Mesodermal cell (in vitro differentiated cells): ENCODE data around the gene TERT.

Experiments used
- H3K27ac ChIP-seq: 2 replicates; pipeline ENCODE4 v1.7.0; 2013; ENCODE audit warnings: mild to moderate bottlenecking, low read depth, low read length, moderate library complexity; ENCODE audit not compliant: severe bottlenecking
- H3K36me3 ChIP-seq: 2 replicates; pipeline ENCODE4 v1.7.1; 2013; ENCODE audit warnings: mild to moderate bottlenecking, low read length, moderate library complexity; ENCODE audit not compliant: control insufficient read depth, insufficient read depth
- H3K4me1 ChIP-seq: one replicate; pipeline ENCODE4 v1.7.1; 2013; ENCODE audit warnings: mild to moderate bottlenecking, low read length; ENCODE audit not compliant: insufficient read depth, control insufficient read depth, poor library complexity, severe bottlenecking
- H3K4me3 ChIP-seq: 2 replicates; pipeline ENCODE4 v1.7.0; 2013; ENCODE audit warnings: low read length, control low read depth, mild to moderate bottlenecking; ENCODE audit not compliant: insufficient read depth, poor library complexity, severe bottlenecking; ENCODE audit errors: extremely low read depth
- H3K9me3 ChIP-seq: 2 replicates; pipeline ENCODE4 v1.7.1; 2013; ENCODE audit warnings: mild to moderate bottlenecking, low read length, moderate library complexity; ENCODE audit not compliant: control insufficient read depth
- WGBS, 2 experiments: methylation state at CpG; one replicate each; pipeline ENCODE4 v1.1.5; 2013; ENCODE audit warnings: missing lambda C conversion rate in 2 of 2; ENCODE audit not compliant: insufficient coverage in 2 of 2; 5-methylcytosine and 5-hydroxymethylcytosine counted together

The TERT gene

DNA sequence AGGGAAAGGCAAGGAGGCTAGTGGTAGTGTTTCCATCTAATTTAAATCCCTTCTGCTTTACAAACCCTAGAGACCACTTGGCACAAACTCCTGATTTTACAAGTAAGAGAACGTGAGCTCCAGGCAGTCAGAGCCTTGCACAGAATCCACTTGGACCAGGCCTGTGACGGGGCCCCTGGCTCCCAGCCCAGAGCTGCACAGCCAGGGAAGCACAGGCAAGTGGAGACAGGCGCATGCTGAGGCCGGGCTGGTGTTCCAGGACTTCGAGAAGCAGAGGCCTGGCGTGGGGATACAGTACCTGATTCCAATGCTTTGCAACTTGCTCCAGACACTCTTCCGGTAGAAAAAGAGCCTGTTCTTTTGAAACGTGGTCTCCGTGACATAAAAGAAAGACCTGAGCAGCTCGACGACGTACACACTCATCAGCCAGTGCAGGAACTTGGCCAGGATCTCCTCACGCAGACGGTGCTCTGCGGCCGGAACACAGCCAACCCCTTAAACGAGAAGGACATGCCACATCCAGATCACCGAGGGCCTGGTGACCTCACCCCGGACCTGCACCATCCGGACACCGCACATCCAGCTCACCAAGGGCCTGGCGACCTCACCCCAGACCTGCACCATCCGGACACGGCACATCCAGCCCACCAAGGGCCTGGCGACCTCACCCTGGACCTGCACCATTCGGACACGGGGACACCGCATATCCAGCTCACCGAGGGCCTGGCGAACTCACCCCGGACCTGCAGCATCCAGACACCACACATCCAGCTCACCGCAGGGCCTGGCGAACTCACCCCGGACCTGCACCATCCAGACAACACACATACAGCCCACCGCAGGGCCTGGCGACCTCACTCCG is 12.5 kb downstream of the TERT start:
- Histone ChIP-seq H3K36me3 (no peaks in the 10 kb centered on the region), H3K9me3 (no peaks in the 10 kb centered on the region), H3K27ac (no peak overlapping the region), H3K4me1 (no peaks in the 10 kb centered on the region), H3K4me3 (no peak overlapping the region)
- WGBS, 2 experiments, result 90% methylated on average over 26 to 29 of the region's 37 CpGs

DNA sequence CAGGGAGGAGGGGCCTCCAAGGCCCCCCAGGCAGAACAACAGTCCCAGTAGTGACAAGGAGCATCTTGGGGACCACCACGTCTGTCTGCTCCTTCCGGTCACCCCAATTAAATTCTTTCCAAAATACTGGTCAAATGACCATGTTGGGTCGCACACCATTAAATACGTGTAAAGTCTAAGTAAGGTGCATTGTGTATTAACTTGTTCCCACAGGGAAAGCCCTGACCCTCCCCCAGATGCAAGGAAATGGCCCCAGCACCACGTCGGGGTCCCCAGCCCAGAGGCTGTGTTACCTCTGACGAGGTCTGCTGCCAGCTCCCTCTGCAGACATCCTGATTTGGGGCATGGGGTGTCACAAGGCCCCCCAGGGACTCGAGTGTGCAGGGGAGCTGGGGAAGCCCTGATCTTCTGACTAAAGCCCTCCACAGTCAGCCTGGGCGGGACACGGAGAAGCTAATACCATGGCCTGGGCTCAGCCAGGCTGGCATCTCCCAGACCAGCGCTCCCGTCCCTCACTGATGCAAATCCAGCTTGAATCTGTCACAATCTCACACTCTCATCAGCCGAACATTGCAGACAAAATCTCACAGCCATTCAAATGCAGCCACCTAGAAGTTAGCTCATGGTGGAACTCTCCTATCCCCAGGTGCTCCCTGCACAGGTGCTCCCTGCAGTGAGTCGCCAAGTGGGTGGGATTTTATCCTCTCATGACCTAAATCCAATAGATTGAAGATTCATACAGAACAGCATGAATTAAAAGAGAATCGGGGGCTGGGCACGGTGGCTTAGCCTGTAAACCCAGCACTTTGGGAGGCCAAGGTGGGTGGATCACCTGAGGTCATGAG is 13.6 kb downstream of the TERT start:
- H3K9me3 ChIP-seq, result no peaks in the 10 kb centered on the region
- 89 to 94% methylated on average over 13 to 14 of the region's 16 CpGs for WGBS, 2 experiments
- H3K36me3 ChIP-seq, result no peaks in the 10 kb centered on the region
- H3K27ac ChIP-seq, result no peak overlapping the region
- no peaks in the 10 kb centered on the region for H3K4me1 ChIP-seq
- no peak overlapping the region for H3K4me3 ChIP-seq

DNA sequence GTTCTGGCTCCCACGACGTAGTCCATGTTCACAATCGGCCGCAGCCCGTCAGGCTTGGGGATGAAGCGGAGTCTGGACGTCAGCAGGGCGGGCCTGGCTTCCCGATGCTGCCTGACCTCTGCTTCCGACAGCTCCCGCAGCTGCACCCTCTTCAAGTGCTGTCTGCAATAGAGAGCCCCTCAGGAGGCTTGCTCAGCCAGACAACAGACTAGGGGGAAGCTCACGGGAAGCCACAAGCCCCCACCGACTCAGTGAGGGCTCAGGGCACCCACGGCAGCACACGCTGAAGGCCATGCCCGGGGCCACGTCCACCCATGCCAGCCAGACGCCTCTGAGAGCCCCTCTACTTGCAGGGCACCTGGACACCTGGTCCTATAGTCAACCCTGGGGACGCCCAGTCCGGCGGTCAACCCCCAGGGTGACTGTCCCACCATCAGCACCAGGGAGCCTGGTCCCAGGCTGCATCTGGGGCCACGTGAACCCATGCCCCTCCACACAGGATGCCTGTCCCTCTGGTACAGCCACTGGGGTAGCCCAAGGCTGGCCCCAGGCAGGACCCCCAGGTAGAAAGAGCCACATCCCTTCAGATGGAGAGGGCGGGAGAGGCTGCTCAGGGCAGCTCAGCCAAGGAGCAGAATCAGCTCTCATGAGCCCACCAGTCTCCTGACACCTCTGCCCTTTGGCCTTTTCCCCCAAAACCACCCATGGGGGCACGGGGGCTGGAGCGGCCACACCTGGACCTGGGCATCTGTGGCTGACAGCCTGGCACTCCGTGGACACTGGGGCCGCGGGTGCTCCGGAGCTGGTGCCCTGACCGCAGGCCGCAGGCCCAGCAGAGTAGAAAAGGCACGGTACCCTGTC is 14.5 kb downstream of the TERT start:
- no peaks in the 10 kb centered on the region for H3K4me1 ChIP-seq
- H3K4me3 ChIP-seq, result no peak overlapping the region
- WGBS, 2 experiments, result 96 to 97% methylated on average over 27 to 30 of the region's 32 CpGs
- H3K36me3 ChIP-seq, result no peaks in the 10 kb centered on the region
- H3K27ac ChIP-seq, result no peak overlapping the region
- H3K9me3 ChIP-seq, result no peaks in the 10 kb centered on the region

DNA sequence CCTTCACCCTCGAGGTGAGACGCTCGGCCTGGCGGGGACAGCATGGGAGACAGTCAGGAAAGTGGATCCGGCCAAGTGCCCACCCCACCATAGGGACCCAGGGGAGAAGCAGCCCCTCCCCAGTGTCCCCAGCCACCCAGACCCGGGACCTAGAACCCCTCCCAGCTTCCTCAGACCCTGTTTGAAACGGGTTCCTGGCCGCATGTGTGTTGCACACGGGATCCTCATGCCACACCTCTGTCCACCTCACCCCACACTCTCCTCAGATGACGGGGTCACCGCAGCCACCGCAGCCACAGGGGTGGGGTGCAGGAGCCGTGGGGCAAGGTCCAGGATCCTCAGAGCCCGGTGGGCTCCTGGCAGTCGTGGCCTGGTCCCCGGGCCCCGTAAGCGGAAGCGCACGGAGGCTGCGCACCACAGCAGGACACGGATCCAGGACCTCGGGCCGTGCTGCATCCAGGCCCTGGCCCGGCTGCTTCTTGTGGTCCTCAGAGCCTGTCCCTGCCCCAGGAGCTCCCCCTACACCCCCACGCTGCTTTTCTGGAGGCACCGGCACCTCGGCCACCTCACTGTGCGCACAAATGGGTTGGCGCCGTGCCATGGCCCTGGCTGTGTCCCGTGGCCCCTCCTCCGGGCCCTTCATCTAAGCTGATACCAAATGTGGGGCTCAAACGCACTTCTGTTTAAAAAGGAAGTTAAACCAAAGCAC is 15.3 kb downstream of the TERT start:
- WGBS, 2 experiments, result 92 to 97% methylated on average over 30 to 34 of the region's 34 CpGs
- Histone ChIP-seq H3K4me3 (no peak overlapping the region), H3K36me3 (no peaks in the 10 kb centered on the region), H3K4me1 (no peaks in the 10 kb centered on the region), H3K27ac (no peak overlapping the region), H3K9me3 (no peaks in the 10 kb centered on the region)

DNA sequence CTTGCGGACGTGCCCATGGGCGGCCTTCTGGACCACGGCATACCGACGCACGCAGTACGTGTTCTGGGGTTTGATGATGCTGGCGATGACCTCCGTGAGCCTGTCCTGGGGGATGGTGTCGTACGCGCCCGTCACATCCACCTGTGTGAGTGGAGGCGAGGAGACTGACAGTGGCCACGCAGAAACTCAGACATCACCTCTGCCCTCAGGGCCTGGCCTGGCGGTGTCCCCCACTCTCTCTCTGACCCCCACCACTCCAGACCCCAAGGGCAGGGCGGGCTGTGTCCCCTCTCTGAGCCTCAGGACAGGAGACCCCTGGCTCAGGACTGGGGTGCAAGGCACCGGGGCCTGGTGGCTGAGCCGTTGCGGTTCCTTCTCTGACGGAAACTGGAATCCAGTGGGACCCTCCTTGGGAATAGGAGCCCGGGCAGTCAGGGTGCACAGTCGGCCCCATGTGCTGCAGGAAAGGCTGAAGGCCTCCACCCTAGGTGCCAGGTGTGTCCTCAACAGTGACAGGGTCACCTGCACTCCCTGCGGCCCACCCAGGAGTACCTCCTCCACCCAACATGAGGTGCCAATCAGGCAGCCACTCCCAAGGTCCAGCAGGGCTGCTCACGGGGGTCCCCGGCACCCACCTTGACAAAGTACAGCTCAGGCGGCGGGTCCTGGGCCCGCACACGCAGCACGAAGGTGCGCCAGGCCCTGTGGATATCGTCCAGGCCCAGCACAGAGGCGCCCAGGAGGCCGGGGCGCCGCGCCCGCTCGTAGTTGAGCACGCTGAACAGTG is 16.0 kb downstream of the TERT start:
- Histone ChIP-seq H3K4me3 (no peak overlapping the region), H3K27ac (no peak overlapping the region), H3K9me3 (no peaks in the 10 kb centered on the region), H3K4me1 (no peaks in the 10 kb centered on the region), H3K36me3 (no peaks in the 10 kb centered on the region)
- WGBS, 2 experiments, result 94 to 96% methylated on average over 39 to 41 of the region's 42 CpGs

DNA sequence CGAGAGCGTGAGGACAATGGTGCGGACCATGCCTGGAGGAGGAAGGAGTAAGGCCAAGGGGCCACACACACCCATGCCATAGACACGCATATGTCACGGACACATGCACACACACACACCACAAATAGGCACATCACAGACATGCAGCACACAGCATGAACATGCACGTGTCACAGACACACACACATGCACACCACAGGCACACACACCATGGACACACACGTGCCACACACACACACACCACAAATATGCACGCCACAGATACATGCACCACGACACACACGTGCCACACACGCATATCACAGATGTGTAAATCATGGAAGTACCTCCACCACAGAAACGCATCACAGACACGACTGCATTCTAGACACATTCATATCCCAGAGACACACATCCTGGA is 16.7 kb downstream of the TERT start:
- Histone ChIP-seq H3K9me3 (no peaks in the 10 kb centered on the region), H3K36me3 (no peaks in the 10 kb centered on the region), H3K4me3 (no peak overlapping the region), H3K27ac (no peak overlapping the region), H3K4me1 (no peaks in the 10 kb centered on the region)
- WGBS, 2 experiments, result 94 to 100% methylated on average over 9 to 13 of the region's 13 CpGs

DNA sequence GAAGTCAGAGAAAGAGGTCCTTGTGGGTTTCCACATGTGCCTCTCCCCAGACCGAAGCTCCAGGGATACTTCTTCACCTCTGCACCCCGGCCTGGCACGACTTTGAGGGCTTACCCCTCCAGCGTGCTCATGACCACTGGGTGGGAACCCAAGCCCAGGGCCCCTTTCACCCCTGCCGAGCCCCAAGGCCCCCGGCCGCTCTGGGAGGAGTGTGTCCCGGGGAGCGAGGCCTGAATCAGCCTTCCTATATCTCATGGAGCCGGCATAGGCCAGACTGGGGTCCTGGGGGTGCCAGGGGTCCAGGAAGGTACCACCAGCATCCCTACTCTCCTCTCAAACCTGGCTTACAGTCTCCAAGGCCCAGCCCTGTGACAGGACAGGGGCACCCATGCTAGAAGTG is 17.1 kb downstream of the TERT start:
- H3K27ac ChIP-seq, result no peak overlapping the region
- H3K4me3 ChIP-seq, result no peak overlapping the region
- 96% methylated on average over 5 to 9 of the region's 10 CpGs for WGBS, 2 experiments
- no peaks in the 10 kb centered on the region for H3K9me3 ChIP-seq
- no peaks in the 10 kb centered on the region for H3K36me3 ChIP-seq
- no peaks in the 10 kb centered on the region for H3K4me1 ChIP-seq

DNA sequence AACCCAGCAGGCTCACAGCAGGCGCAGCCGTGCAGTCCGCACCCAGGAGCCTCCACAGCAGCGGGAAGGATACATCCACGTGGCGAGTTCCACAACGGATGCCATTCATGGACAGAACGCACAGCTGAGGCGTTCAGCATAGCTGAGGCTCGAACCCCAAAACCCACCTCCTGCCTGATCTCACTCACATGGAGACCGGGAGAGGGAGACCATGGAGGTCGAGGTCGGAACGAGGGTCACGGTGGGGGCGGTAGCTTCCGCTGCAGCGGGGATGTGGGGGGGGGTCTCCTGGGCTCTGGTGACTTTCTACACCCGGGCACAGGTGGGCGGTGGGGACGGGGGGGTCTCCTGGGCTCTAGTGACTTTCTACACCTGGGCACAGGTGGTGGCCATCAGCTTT is 17.5 kb downstream of the TERT start:
- Histone ChIP-seq H3K4me1 (no peaks in the 10 kb centered on the region), H3K4me3 (no peak overlapping the region), H3K27ac (no peak overlapping the region), H3K36me3 (no peaks in the 10 kb centered on the region), H3K9me3 (no peaks in the 10 kb centered on the region)
- WGBS, 2 experiments, result 93 to 94% methylated on average over 14 to 17 of the region's 21 CpGs

DNA sequence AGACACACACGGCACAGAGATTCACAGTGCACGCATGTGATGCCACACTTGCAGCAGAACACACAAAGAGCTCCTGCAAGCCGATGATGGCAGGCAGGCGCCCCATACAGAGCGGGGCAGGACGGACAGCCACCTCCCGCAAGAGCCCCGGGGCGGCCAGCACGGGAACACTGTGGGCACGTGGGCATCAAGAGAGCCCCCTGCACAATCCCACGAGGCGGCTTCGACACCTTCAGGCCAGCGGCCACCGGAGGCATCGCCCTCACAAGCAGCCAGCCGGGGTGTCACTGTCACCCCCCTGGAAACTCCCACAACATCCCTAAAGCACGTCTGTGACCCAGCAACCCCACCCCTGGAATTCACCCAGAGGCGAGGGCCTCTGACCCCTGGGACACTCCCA is 17.9 kb downstream of the TERT start:
- H3K4me3 ChIP-seq, result no peak overlapping the region
- H3K9me3 ChIP-seq, result no peaks in the 10 kb centered on the region
- WGBS, 2 experiments, result 92 to 95% methylated on average over 16 to 17 of the region's 20 CpGs
- H3K27ac ChIP-seq, result no peak overlapping the region
- no peaks in the 10 kb centered on the region for H3K4me1 ChIP-seq
- H3K36me3 ChIP-seq, result no peaks in the 10 kb centered on the region
